Fibroblast of the aortic adventitia (primary cell): ENCODE measurements around the gene PSMB3. TPM values are rescaled to one million over a fixed set of nuclear protein-coding genes. Genes with fewer than 3 reads are reported as not detected.

Experiments used
- DNase-seq: peaks from one replicate; pipeline ENCODE4 v3.0.0-alpha.2; 2010; ENCODE audit warnings: low read depth
- H3K4me3 ChIP-seq: 2 replicates; pipeline ENCODE4 v1.5.1; 2011; ENCODE audit warnings: low read depth, mild to moderate bottlenecking, control low read depth, low read length, moderate library complexity
- total RNA-seq: library from RNA; depleted of rRNA; stranded (reverse); fragments of >200 nt; gene quantifications from 2 replicates; pipeline ENCODE4 v1.2.3, GENCODE V29; 2012; ENCODE audit warnings: low replicate concordance
- TF ChIP-seq, protein P1 (sequence below): IDR thresholded peaks from 2 replicates; pipeline ENCODE4 v1.5.1; 2011; ENCODE audit warnings: mild to moderate bottlenecking, low read length, control low read depth, inconsistent platforms; ENCODE audit not compliant: insufficient read depth

Gene PSMB3
- total RNA-seq, 1 donor = 293 TPM

DNA sequence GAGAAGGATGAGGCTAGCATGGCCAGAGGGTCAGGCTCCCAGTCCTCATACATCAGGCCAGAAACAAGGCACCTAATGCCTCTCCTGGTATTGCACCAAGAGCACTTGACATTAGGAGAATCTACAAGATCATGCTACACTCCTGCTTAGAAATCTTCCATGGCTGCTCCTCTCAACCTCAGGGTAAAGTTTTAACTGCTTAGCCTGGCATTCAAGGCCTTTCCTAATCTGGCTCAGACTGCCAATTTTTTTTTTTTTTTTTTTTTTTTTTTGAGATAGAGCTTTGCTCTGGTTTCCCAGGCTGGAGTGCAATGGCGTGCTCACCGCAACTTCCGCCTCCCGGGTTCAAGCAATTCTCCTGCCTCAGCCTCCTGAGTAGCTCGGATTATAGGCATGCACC is 38.6 kb downstream of the PSMB3 start:
- TF ChIP-seq, protein P1, sequence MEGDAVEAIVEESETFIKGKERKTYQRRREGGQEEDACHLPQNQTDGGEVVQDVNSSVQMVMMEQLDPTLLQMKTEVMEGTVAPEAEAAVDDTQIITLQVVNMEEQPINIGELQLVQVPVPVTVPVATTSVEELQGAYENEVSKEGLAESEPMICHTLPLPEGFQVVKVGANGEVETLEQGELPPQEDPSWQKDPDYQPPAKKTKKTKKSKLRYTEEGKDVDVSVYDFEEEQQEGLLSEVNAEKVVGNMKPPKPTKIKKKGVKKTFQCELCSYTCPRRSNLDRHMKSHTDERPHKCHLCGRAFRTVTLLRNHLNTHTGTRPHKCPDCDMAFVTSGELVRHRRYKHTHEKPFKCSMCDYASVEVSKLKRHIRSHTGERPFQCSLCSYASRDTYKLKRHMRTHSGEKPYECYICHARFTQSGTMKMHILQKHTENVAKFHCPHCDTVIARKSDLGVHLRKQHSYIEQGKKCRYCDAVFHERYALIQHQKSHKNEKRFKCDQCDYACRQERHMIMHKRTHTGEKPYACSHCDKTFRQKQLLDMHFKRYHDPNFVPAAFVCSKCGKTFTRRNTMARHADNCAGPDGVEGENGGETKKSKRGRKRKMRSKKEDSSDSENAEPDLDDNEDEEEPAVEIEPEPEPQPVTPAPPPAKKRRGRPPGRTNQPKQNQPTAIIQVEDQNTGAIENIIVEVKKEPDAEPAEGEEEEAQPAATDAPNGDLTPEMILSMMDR = no peak
- no peak overlapping the region for H3K4me3 ChIP-seq
- DNase-seq = no peak

- TF ChIP-seq, protein P1 = no peak
- no peak for DNase-seq
- H3K4me3 ChIP-seq = no peak overlapping the region
Observed at GRCh38 chr17:38794221-38794620, 41.7 kb downstream of the PSMB3 start.

GRCh38 chr17:38796451-38797157 is 44.1 kb downstream of the PSMB3 start:
- DNase-seq = no peak
- peak overlapping the region; percentile 91 for H3K4me3 ChIP-seq
- TF ChIP-seq, protein P1 = no peak

DNA sequence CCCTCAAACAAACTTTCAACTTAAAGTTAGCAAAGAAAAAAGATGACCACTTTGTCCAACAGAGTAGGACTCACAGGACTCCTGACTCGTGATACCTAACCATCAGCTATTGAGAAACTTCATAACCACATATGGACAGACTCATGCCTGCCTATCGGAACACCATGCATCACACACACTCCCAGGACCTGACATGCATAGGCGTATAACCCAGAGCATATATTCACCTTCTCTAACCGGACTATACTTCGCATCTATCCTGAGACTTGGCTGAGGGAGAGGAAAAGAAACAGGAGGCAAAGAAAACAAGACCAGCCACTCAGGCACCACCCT is 44.6 kb downstream of the PSMB3 start:
- peak; percentile 12 for DNase-seq
- peak overlapping the region; percentile 91 for H3K4me3 ChIP-seq
- TF ChIP-seq, protein P1 = no peak

- DNase-seq = no peak
- H3K4me3 ChIP-seq = peak overlapping the region; percentile 91
- TF ChIP-seq, protein P1 = no peak
Observed at GRCh38 chr17:38797828-38798227, 45.3 kb downstream of the PSMB3 start.

- TF ChIP-seq, protein P1 = no peak
- DNase-seq = peak; percentile 42
- peak overlapping the region; percentile 91 for H3K4me3 ChIP-seq
Observed at GRCh38 chr17:38798614-38799500, 46.3 kb downstream of the PSMB3 start.
